Esophagus muscularis mucosa (tissue), 4 donors: ENCODE data around the gene ARFGAP1.

ENCODE experiments used
- EP300 ChIP-seq: sonication (generic); formaldehyde crosslinking; IDR thresholded peaks from one replicate; pipeline ENCODE4 v1.6.1; 2017; ENCODE audit warnings: antibody characterized with exemption
- POLR2A ChIP-seq: fragments of 450-650 bp; IDR thresholded peaks from one replicate; pipeline ENCODE4 v1.6.1; 2017; ENCODE audit warnings: antibody characterized with exemption, moderate library complexity, mild to moderate bottlenecking, low read depth
- TF ChIP-seq, protein P1 (sequence below), 3 experiments: fragments of 200-600 bp in 2 of 3; fragments of 450-650 bp in 1 of 3; sonication (generic) in 2 of 3; IDR thresholded peaks; one replicate each; pipeline ENCODE4 v1.5.1; 2017 to 2019; ENCODE audit warnings: antibody characterized with exemption in 3 of 3, mild to moderate bottlenecking in 2 of 3, moderate library complexity in 1 of 3

DNA sequence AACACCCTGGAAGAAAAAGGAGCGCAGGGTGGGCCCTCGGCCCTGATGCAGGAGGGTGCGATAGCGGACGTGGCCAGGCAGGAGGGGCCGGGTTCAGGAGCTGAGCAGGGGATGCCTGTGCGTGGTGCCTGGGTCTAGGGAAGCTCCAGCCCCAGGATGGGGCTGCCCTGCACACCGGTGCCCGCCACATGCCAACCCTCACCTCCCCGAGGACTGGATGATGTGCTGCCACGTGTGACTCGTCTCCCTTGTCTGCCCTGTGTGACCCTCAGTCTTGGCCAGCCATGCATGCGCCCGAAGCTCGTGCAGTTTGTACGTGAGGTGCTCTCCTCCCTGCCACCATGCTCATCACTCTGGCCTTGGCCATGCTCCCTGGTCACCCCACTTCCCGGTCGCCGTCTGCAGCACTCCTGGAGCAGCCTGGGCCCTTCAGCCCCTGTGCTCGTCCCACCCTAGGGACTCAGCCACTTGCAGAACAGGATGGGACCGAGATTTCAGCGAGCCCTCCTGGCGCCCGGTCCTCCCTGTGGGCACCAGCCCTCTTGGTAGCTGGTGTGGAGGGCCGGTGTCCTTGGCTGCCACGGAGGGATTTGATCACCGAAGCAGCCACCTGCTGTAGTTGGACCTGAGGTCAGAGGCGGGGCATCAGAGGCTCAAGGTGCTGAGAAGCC, 16.1 kb downstream of the ARFGAP1 start:
- TF ChIP-seq, protein P1, sequence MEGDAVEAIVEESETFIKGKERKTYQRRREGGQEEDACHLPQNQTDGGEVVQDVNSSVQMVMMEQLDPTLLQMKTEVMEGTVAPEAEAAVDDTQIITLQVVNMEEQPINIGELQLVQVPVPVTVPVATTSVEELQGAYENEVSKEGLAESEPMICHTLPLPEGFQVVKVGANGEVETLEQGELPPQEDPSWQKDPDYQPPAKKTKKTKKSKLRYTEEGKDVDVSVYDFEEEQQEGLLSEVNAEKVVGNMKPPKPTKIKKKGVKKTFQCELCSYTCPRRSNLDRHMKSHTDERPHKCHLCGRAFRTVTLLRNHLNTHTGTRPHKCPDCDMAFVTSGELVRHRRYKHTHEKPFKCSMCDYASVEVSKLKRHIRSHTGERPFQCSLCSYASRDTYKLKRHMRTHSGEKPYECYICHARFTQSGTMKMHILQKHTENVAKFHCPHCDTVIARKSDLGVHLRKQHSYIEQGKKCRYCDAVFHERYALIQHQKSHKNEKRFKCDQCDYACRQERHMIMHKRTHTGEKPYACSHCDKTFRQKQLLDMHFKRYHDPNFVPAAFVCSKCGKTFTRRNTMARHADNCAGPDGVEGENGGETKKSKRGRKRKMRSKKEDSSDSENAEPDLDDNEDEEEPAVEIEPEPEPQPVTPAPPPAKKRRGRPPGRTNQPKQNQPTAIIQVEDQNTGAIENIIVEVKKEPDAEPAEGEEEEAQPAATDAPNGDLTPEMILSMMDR (IDR thresholded peaks at IDR 0.05), result no peak
- TF ChIP-seq POLR2A (no peak), EP300 (no peak)
